GM21528 (cell line): ENCODE data around the gene YPEL1.
A peak's percentile ranks its signal among the peaks of the same experiment; 100 is the strongest.
"Not testable (repeated sequence)": the region's sequence is repeated elsewhere in the genome, so short reads cannot be mapped to it uniquely, and the experiment has no call there.

Source experiments
- ATAC-seq: cut with Tn5 transposase; IDR thresholded peaks from one replicate; pipeline ENCODE4 v1.9.1; 2021; ENCODE audit warnings: mild to moderate bottlenecking, moderate library complexity; ENCODE audit not compliant: unreplicated experiment, low FRiP score

YPEL1 gene

GRCh38 chr22:21686634-21687393 lies 48.8 kb downstream of the YPEL1 start:
- ATAC-seq: no peak

DNA sequence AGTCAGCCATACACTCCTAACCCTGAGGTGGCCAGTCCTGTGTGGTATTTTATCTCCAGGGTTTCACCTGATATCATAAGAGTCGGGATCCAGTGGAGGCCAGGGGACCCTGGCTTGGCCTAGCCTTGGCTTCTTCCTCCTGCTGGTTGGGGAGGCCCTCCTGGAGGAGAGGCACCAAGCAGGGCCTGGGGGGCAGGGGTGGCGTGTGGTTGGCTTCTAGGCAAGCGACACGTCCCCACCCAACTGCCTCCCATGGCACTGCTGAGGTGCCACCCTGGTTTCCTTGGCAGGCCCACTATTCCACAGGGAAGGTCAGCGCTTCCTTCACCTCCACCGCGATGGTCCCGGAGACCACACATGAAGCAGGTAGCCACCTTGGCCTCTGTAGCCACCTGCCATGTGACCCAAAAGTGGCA lies 49.4 kb downstream of the YPEL1 start:
- no peak for ATAC-seq

DNA sequence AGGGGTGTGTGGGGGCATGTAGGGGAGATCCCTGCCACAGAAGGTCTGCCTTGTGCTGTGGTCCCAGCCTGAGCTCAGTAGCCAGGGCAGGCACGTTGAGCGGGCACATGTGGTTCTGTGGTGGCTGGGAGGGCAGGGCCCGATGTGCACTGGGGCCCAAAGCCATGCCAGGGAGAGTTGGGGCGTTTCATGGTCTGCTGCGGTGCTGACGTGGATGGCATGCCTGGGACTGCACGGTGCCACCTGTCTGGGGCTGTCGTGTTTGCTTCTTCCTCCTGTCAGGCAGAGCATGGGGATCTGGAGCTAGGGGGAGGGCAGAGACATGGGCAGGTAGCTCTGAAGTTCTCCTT lies 50.5 kb downstream of the YPEL1 start:
- no peak for ATAC-seq

DNA sequence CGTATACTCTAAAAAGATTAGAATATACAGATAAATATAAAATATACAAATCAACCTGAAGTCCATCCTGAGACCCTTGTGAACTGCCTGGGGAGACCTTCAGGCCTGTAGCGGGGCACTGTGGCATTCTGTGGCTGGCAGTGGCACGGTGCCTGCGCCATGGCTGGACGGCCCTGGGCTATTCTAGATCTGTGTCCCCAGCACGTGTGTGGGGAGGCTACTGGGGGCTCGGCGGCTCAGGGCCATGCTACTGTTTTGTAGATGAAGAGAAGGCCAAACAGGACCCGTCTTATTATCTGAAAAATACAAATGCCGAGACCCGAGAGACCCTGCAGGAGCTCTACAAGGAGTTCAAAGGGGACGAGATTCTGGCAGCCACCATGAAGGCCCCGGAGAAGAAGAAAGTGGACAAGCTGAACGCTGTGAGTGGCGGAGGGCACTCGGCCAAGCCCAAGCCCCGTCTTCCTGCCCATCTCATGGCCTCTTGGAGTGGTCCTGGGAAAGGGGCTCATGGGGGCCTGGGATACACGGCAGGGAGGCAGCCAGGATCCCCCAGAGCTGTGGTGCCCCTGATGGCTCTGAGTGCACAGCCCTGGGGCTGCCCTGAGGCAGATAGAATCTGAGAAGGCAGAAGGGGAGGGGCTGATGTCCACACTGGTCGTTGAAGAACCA lies 51.0 kb downstream of the YPEL1 start:
- no peak for ATAC-seq

DNA sequence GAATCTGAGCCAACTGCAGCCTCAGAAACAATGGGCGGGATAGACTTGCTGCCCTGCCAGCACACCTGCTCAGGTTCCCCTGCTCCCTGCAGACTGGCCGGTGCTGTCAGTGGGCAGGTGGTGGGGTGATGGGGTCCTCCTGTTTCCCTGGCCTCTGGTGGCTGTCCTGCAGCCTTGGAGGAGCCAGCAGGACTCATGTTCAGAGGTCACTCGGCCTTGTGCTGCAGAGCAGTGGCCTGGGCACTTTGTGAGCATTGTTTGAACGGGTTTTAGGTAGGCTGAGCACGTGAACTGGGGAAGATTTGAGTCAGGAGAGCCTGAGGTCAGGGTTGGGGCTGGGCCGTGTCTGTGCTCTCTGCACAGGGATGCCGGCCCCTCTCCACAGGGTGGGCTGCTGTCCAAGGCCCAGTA lies 52.2 kb downstream of the YPEL1 start:
- ATAC-seq: no peak

DNA sequence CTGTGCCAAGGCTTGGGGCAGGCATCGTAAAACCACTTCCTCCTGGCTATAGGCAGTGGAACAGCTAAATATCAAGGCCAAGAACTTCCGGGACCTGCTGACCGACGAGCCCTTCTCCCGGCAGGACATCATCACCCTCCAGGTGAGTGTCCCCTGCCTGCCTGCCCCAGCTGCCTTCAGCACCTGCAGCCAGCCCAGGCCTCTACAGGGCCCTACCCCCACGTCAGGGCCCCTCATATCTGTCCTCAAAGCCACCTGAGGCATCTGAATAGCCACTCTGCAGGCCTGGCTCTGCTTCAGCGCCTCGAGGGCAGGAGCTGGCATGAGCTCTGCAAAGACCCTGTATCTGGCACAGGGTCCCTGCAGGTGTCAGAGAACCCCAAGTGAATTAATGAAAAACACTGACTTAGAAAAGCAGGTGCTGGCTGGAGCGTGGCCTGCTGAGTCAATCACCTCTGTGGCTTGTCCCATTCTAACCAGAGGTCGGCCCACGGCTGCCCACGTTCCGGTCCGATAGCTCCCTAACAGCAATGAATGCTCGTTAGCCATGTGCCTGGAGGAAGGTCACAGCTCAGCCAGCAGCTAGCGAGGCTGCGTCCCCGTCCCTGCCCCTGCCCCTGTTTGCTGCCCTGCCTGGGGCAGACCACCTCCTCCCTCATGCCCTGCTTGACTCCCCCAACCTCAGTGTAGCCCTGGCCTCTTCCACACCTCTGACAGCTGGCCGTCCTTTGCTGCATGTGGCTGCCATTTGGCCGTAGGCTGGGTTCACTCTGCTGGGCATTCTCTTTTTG lies 53.0 kb downstream of the YPEL1 start:
- no peak for ATAC-seq

DNA sequence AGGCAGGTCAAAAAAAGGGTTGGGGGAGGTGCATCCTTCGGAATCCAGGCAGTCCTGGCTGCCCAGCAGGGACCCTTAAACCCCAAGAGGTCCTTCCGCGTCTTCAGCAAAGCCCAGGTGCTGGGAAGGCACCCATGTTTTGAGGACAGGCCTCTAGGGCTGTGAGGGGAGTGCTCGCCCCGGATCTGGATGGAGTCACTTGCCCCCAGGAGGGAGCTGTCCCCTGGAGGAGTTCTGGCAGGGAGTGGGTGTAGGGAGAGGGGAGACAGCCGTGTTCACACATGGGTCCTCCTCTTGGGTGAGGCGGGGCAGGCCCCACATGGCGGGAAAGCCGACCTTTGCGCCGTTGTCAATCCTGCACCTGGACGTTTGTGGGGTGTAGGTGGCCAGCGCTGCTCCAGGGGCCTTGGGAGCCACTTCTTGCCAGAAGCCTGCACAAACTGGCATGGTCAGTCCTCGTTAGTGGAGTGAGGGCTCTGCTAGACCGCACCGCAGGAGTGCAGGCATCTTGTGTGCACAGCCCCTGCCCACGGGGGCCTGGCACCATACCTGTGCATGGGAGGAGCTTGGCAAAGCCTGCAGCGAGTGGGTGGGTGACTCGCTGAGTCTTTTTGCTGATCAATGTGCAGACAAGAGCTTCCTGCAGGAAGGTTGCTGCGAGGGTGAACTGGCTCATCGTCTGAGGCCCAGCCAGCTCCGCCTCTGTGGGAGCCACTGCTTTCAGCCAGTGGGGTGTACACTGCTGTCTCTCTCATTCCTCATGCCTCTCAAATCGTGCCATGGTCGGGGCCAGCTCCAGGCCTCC lies 53.8 kb downstream of the YPEL1 start:
- no peak for ATAC-seq

- ATAC-seq: no peak
Measured at GRCh38 chr22:21680830-21681565, 54.6 kb downstream of the YPEL1 start.

DNA sequence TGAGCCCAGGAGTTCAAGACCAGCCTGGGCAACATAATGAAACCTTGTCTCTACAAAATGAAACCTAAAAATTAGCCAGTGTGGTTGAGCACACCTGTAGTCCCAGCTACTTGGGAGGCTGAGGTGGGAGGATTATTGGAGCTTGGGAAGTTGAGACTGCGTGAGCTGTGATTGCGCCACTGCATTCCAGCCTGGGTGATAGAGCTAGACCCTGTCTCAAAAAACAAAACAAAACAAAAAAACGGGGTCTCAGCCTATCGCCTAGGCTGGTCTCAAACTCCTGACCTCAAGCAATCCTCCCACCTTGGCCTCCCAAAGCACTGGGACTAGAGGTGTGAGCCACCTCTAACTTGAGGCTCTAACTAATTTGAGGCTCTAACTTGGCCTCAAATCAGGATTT lies 56.2 kb downstream of the YPEL1 start:
- no peak for ATAC-seq

DNA sequence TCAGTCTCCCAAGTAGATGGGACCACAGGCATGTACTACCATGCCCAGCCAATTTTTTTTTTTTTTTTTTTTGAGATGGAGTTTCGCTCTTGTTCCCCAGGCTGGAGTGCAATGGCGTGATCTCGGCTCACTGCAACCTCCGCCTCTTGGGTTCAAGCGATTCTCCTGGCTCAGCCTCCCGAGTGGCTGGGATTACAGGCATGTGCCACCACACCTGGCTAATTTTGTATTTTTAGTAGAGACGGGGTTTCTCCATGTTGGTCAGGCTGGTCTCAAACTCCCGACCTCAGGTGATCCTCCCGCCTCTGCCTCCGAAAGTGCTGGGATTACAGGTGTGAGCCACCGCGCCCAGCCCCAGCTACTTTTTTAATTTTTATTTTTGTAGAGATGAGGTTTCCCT lies 56.8 kb downstream of the YPEL1 start:
- ATAC-seq: not testable (repeated sequence)

DNA sequence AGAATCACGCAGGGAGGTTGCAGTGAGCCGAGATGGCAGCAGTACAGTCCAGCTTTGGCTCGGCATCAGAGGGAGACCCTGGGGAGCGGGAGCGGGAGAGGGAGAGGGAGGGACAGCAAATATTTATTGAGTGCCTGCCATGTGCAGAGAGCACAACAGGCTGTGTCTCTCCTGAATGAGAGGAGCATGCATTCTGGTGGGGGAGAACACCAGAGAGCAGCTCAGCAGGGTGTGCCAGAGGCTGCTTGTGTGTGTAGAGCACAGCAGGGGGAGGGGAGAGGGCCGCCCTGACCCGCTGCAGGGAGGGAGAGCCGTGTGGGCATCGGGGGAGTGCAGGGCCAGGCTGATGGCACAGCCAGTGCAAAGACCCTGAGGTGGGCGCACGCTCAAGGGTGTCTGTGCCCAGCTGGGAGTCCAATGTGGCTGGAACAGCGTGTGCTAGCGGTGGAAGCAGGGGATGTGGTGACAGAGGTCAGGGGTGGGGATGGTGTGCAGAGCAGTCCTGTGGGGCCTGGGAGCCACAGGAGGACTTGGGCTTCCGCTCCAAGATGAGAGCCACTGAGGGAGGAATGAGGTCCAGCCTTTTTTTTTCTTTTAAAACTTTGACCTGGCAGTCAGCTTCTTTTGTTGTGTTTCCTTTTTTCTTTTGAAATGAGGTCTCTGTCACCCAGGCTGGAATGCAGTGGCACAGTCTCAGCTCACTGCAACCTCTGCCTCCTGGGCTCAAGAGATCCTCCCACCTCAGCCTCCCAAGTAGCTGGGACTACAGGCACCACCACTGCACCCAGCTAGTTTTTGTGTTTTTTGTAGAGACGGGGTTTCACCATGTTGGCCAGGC lies 57.8 kb downstream of the YPEL1 start:
- no peak for ATAC-seq

DNA sequence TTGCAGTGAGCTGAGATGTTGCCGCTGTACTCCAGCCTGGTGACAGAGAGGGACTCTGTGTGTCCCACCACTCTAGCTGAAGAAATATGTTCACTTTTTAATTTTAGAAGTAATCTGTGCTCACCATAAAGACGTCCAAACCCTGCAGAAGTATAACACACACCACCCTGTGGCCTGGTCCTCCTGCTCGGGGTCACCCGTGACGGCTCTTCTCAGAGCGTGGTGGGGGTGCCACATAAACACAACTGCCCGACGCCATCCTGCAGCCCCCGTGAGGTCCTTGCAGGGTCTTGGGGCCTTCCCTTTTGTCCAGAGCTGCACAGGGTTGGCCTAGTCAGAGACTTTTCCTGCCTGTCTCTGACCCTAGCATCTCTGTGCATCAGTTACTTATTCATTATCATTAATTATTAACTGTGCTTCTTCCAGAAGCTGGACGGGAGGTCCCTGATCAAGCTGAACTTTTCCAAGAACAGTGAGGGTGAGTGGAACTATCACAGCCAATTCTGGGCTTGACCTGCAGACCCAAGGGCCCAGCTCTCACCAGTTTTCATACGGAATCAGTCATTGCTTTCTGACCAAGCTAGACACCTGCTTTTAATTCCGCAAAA lies 60.9 kb downstream of the YPEL1 start:
- ATAC-seq: no peak

GRCh38 chr22:21673534-21674321 lies 61.9 kb downstream of the YPEL1 start:
- ATAC-seq: no peak

GRCh38 chr22:21672107-21672629 lies 63.4 kb downstream of the YPEL1 start:
- no peak for ATAC-seq

DNA sequence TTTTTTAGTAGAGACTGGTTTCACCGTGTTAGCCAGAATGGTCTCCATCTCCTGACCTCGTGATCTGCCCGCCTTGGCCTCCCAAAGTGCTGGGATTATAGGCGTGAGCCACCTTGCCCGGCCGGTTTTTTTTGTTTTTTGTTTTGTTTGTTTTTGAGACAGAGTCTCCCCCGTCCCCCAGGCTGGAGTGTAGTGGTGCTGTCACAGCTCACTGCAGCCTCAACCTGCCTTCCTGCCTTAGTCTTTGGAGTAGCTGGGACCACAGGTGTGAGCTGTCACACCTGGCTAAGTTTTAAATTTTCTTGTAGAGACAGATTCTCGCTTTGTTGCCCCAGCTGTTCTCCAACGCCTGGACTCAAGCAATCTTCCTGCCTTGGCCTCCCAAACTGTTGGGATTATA lies 66.6 kb downstream of the YPEL1 start:
- ATAC-seq: no peak

GRCh38 chr22:21666786-21667185 lies 68.8 kb downstream of the YPEL1 start:
- ATAC-seq: no peak

GRCh38 chr22:21665047-21665851 lies 70.3 kb downstream of the YPEL1 start:
- ATAC-seq: peak; percentile 8
